ENCODE measurements around the gene SNTB2. TPM values are rescaled to one million over a fixed set of nuclear protein-coding genes. Genes with fewer than 3 reads are reported as not detected.
A peak's percentile ranks its signal among the peaks of the same experiment; 100 is the strongest.

Gene SNTB2
- total and polyA plus RNA-seq, 2 of the 13 experiments (the other 11 are each of a cell fraction or from before 2014, with no cell fraction given) = 11.5 to 19.2 TPM

DNA sequence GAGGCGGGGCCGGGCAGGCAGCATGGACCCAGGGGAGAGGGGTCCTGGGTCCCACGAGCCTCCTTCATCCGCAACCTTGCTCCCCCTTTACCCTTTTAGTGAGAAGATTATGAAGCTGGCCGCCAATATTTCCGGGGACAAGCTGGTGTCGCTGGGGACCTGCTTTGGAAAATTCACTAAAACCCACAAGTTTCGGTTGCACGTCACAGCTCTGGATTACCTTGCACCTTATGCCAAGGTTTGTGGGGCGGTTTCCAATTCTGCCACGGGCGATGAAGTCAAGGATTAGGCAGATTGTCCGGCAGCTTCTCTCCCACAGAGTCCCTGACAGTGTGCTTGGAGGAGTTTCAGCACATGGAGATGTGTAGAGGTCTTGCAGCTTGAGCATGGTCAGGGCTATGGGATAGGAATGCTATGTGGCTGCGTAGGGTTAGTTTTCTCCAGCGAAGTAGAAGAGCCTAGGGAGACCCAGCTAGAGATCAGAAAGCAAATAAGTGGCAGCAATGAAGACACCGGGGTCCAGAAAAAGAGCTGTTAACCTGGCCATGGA is 153.2 kb downstream of the SNTB2 start:
- CTCF ChIA-PET (ENCODE audit: low intra/inter-chr PET ratio, low total read pairs) = interaction anchor here (0.8 to 1.6 kb wide), 3 partner anchors 10 to 28 kb away, joined by 3 to 10 read pairs (median 4); partner anchors contain the start of genes PDF and VPS4A
- no peaks in the 10 kb centered on the region for H4K20me1 ChIP-seq (ENCODE audit: insufficient read depth, low read length)
- POLR2A ChIA-PET = interaction anchor here (1.0 to 6.0 kb wide), 6 partner anchors 11 to 414 kb away, joined by 3 to 52 read pairs (median 4); partner anchors contain the start of genes NOB1, PDF, TMED6 and VPS4A
- WGBS (ENCODE audit: low lambda C conversion rate) = under 1% methylated on average over 13 of the region's 16 CpGs
- H3K4me3 ChIP-seq (replicated peaks in 1 of 3; ENCODE audit: insufficient read depth in 1 of 3, low read depth in 2 of 3, low read length in 3 of 3) = peak overlapping the region; percentile 79 to 94 (median 86)
- peaks cover 46% of the 10 kb centered on the region for H3K79me2 ChIP-seq (ENCODE audit: insufficient read depth, low read length)
- DNase-seq (ENCODE audit: low spot score) = no peak
- peak overlapping the region; percentile 98 for H3K4me2 ChIP-seq (ENCODE audit: low read depth, low read length)
- ATAC-seq = peak; percentile 45
- intact Hi-C loops (cut with micrococcal nuclease; ENCODE audit: unreplicated experiment) = no loop called here
- H3K4me1 ChIP-seq (ENCODE audit: insufficient read depth, low read length) = peaks cover 39% of the 10 kb centered on the region
- H3K9ac ChIP-seq (ENCODE audit: insufficient read depth, low read depth, low read length) = peak overlapping the region; percentile 91
- H3K36me3 ChIP-seq (replicated peaks in 1 of 2; ENCODE audit: control insufficient read depth in 1 of 2, insufficient read depth in 2 of 2, low read length in 2 of 2) = peaks cover 12 to 38% of the 10 kb centered on the region in 2 experiments
- peak overlapping the region; percentile 86 for H3K27ac ChIP-seq (ENCODE audit: extremely low read length, insufficient read depth, low read length)
- no peak overlapping the region for H2AFZ ChIP-seq (ENCODE audit: low read length)
- H3K9me3 ChIP-seq (ENCODE audit: low read length) = no peaks in the 10 kb centered on the region
- in situ Hi-C loops (cut with HindIII; ENCODE audit: extremely low pct_ligation_motif_present, low pct_unique_long_range_greater_than_20kb) = no loop called here
- BruUV-seq (replicated peaks) = TSS peak; percentile 78
- no peaks in the 10 kb centered on the region; a peak in 1 of 5 replicates for H3K27me3 ChIP-seq (ENCODE audit: control insufficient read depth in 1 of 2, insufficient read depth in 2 of 2, low read length in 2 of 2)
- FAIRE-seq = no peak
- TF ChIP-seq JARID2 (CRISPR knock-in tag; IDR thresholded peaks at IDR 0.05; ENCODE audit: insufficient replicate concordance) = no peak
- no peak for TF ChIP-seq ZSCAN29 (CRISPR knock-in tag; conservative IDR thresholded peaks at IDR 0.05)
- TF ChIP-seq, protein P1, sequence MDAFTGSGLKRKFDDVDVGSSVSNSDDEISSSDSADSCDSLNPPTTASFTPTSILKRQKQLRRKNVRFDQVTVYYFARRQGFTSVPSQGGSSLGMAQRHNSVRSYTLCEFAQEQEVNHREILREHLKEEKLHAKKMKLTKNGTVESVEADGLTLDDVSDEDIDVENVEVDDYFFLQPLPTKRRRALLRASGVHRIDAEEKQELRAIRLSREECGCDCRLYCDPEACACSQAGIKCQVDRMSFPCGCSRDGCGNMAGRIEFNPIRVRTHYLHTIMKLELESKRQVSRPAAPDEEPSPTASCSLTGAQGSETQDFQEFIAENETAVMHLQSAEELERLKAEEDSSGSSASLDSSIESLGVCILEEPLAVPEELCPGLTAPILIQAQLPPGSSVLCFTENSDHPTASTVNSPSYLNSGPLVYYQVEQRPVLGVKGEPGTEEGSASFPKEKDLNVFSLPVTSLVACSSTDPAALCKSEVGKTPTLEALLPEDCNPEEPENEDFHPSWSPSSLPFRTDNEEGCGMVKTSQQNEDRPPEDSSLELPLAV (CRISPR knock-in tag; conservative IDR thresholded peaks at IDR 0.05; ENCODE audit: low read depth) = no peak
- TF ChIP-seq HES4 (CRISPR knock-in tag; IDR thresholded peaks at IDR 0.05; ENCODE audit: borderline replicate concordance) = 0 out of 2 replicates have a peak, but pooled peaks have one; percentile 19
- TF ChIP-seq ZSCAN20 (CRISPR knock-in tag; IDR thresholded peaks at IDR 0.05; ENCODE audit: borderline replicate concordance) = no peak
- 0 out of 2 replicates have a peak, but pooled peaks have one; percentile 10 for TF ChIP-seq ZNF878 (CRISPR knock-in tag; IDR thresholded peaks at IDR 0.05)
- TF ChIP-seq E2F5 (CRISPR knock-in tag; conservative IDR thresholded peaks at IDR 0.05) = no peak
- no peak for TF ChIP-seq ZNF549 (CRISPR knock-in tag; IDR thresholded peaks at IDR 0.05)
- 0 out of 2 replicates have a peak, but pooled peaks have one; percentile 47 for TF ChIP-seq BRCA1 (CRISPR knock-in tag; IDR thresholded peaks at IDR 0.05)
- TF ChIP-seq, protein P2, sequence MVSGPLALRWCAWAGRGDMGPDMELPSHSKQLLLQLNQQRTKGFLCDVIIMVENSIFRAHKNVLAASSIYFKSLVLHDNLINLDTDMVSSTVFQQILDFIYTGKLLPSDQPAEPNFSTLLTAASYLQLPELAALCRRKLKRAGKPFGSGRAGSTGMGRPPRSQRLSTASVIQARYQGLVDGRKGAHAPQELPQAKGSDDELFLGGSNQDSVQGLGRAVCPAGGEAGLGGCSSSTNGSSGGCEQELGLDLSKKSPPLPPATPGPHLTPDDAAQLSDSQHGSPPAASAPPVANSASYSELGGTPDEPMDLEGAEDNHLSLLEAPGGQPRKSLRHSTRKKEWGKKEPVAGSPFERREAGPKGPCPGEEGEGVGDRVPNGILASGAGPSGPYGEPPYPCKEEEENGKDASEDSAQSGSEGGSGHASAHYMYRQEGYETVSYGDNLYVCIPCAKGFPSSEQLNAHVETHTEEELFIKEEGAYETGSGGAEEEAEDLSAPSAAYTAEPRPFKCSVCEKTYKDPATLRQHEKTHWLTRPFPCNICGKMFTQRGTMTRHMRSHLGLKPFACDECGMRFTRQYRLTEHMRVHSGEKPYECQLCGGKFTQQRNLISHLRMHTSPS (CRISPR knock-in tag; IDR thresholded peaks at IDR 0.05; ENCODE audit: low read depth) = 0 out of 2 replicates have a peak, but pooled peaks have one; percentile 43
- 0 out of 2 replicates have a peak, but pooled peaks have one; percentile 19 for TF ChIP-seq POGK (CRISPR knock-in tag; conservative IDR thresholded peaks at IDR 0.05)
- 0 out of 2 replicates have a peak, but pooled peaks have one; percentile 4 for TF ChIP-seq ZNF891 (CRISPR knock-in tag; IDR thresholded peaks at IDR 0.05)
- no peak for TF ChIP-seq ZNF546 (CRISPR knock-in tag; conservative IDR thresholded peaks at IDR 0.05)
- TF ChIP-seq ZC3H13 (CRISPR knock-in tag; IDR thresholded peaks at IDR 0.05) = no peak
- no peak for TF ChIP-seq TFDP1 (CRISPR knock-in tag; IDR thresholded peaks at IDR 0.05; ENCODE audit: borderline replicate concordance)
- no peak for TF ChIP-seq HNF4A (CRISPR knock-in tag; IDR thresholded peaks at IDR 0.05)
